NCI-H345 (cell line): ENCODE results near the gene OR4M2.
"Not testable (repeated sequence)": the region's sequence is repeated elsewhere in the genome, so short reads cannot be mapped to it uniquely, and the experiment has no call there.

Experiments
- DNase-seq: peaks from one replicate; lab custom pipeline; 2025; lab: John Stamatoyannopoulos, UW

Gene OR4M2

GRCh38 chr15:22080227-22080626, at the start of gene OR4M2:
Gene OR4M2, plus strand, starts transcription at chr15:22080527. Its CDS starts 98 bp downstream, at chr15:22080625.
- DNase-seq = not testable (repeated sequence)

- DNase-seq = not testable (repeated sequence)
Observed at GRCh38 chr15:22069267-22069666, 11.1 kb upstream of the OR4M2 start.

GRCh38 chr15:22081386-22081785, 1.1 kb downstream of the OR4M2 start:
- DNase-seq = not testable (repeated sequence)

DNA sequence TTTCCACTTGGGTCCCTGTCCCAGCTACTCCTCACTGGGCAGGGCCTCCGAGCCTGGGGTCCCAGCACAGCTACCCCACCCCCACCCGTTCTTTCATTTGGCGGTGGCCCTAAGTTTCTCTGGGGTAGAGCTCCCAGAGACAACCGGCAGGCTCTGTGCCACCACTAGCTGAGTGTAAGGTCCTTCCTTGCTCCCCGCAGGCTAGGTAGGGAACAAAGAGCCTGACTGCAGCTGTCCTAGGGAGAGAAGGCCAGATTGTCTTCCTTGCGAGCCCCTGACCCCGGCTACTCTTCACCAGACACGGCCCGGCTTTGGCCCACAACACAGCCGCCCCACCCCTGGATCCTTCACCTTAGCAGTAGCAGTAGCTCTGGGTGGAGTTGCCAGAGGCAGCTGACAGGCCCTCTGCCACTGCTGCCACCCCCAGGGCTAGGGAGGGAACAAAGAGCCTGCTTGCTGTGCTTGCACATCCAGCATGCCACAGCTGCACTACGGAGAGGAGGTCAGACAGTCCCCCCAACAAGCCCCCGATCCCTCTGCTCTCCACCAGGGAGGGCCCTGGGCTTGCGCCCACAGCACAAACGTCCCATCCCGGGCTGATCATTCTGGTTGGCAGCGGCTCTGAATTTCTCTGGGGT, 18.4 kb downstream of the OR4M2 start:
- DNase-seq = not testable (repeated sequence)

DNA sequence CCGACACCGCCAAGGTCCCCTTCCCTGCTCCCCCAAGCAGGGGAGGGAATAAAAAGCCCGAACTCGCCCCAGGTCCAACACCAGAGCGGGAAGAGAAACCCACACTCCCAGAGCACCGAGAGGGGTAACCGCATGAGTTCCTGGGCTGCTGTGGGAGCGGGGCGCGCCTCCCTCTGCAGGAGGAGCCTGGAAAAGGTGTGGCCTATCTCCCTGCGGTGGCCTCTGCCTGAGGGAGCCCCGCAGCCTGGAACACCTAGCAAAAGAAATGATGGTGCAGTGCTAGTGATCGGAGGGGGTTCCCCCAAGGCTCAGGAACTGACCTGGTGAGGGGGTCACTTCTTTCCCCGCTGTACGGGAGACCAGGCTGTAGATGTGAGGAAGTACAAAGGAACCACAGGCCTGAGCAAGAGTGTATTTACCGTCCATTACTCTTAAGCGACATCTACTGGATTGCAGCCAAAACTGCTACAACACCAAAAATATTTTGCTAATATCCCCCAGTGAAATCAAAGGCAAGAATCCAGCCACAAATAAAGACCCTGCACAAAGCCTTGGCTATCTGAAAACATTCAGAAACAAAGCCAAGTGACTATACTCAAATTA, 19.1 kb downstream of the OR4M2 start:
- not testable (repeated sequence) for DNase-seq

- not testable (repeated sequence) for DNase-seq
Observed at GRCh38 chr15:22122033-22122432, 41.7 kb downstream of the OR4M2 start.
